ENCODE data around the gene CNKSR3. TPM values are rescaled to one million over a fixed set of nuclear protein-coding genes. Genes with fewer than 3 reads are reported as not detected.

The CNKSR3 gene
- total RNA-seq, 2 experiments from 2014 or later = not detected

- H3K4me3 Mint-ChIP-seq = no peak overlapping the region
- POLR2A ChIA-PET = no interaction called here
- H3K27ac Mint-ChIP-seq = no peak overlapping the region
- peaks cover 3% of the 10 kb centered on the region for H3K9me3 Mint-ChIP-seq
- H3K36me3 Mint-ChIP-seq = no peaks in the 10 kb centered on the region
- no peaks in the 10 kb centered on the region for H3K4me1 Mint-ChIP-seq
- H3K27me3 Mint-ChIP-seq = peaks cover 6% of the 10 kb centered on the region
- ATAC-seq (ENCODE audit: low read depth) (no peak), DNase-seq (no peak)
These were observed 99.4 kb downstream of the CNKSR3 start for GRCh38 chr6:154411076-154411475.

- ATAC-seq (ENCODE audit: low read depth) = no peak
- Mint-ChIP-seq H3K36me3 (no peaks in the 10 kb centered on the region), H3K4me1 (no peaks in the 10 kb centered on the region)
These were observed 99.8 kb downstream of the CNKSR3 start for GRCh38 chr6:154410619-154411072.

GRCh38 chr6:154408891-154409500 is 101.5 kb downstream of the CNKSR3 start:
- no peaks in the 10 kb centered on the region for H3K36me3 Mint-ChIP-seq
- H3K4me3 Mint-ChIP-seq = no peak overlapping the region
- no peaks in the 10 kb centered on the region for H3K4me1 Mint-ChIP-seq
- no peak overlapping the region for H3K27ac Mint-ChIP-seq
- ATAC-seq (ENCODE audit: low read depth) (no peak), DNase-seq (no peak)
- H3K9me3 Mint-ChIP-seq = peaks cover under 1% of the 10 kb centered on the region
- POLR2A ChIA-PET = no interaction called here
- H3K27me3 Mint-ChIP-seq = peaks cover 4% of the 10 kb centered on the region

More at GRCh38 chr6:154410619-154411072, 99.8 kb downstream of the CNKSR3 start:
- peaks cover 3% of the 10 kb centered on the region for H3K9me3 Mint-ChIP-seq
- no peak overlapping the region for H3K4me3 Mint-ChIP-seq
- peaks cover 4% of the 10 kb centered on the region for H3K27me3 Mint-ChIP-seq
- H3K27ac Mint-ChIP-seq = no peak overlapping the region
- DNase-seq = no peak
- POLR2A ChIA-PET = no interaction called here

GRCh38 chr6:154407440-154407839 is 103.0 kb downstream of the CNKSR3 start:
- H3K27ac Mint-ChIP-seq = no peak overlapping the region
- H3K4me1 Mint-ChIP-seq = no peaks in the 10 kb centered on the region
- no peaks in the 10 kb centered on the region for H3K9me3 Mint-ChIP-seq
- no peaks in the 10 kb centered on the region for H3K36me3 Mint-ChIP-seq
- ATAC-seq (ENCODE audit: low read depth) = no peak
- peaks cover 4% of the 10 kb centered on the region for H3K27me3 Mint-ChIP-seq
- POLR2A ChIA-PET = no interaction called here
- DNase-seq = no peak
- H3K4me3 Mint-ChIP-seq = no peak overlapping the region

- Mint-ChIP-seq H3K27me3 (peaks cover 4% of the 10 kb centered on the region), H3K4me1 (no peaks in the 10 kb centered on the region), H3K9me3 (no peaks in the 10 kb centered on the region), H3K27ac (no peak overlapping the region), H3K36me3 (no peaks in the 10 kb centered on the region), H3K4me3 (no peak overlapping the region)
- ATAC-seq (ENCODE audit: low read depth) = no peak
- POLR2A ChIA-PET = no interaction called here
- no peak for DNase-seq
These were observed 103.6 kb downstream of the CNKSR3 start for GRCh38 chr6:154406869-154407268.

GRCh38 chr6:154406301-154406700 is 104.2 kb downstream of the CNKSR3 start:
- DNase-seq = no peak
- no peaks in the 10 kb centered on the region for H3K4me1 Mint-ChIP-seq
- POLR2A ChIA-PET = no interaction called here
- H3K36me3 Mint-ChIP-seq = no peaks in the 10 kb centered on the region
- H3K27me3 Mint-ChIP-seq = peaks cover 1% of the 10 kb centered on the region
- ATAC-seq (ENCODE audit: low read depth) = no peak
- H3K4me3 Mint-ChIP-seq = no peak overlapping the region
- no peaks in the 10 kb centered on the region for H3K9me3 Mint-ChIP-seq
- no peak overlapping the region for H3K27ac Mint-ChIP-seq

GRCh38 chr6:154404791-154405400 is 105.6 kb downstream of the CNKSR3 start:
- DNase-seq (no peak), ATAC-seq (ENCODE audit: low read depth) (no peak)
- Mint-ChIP-seq H3K4me1 (no peaks in the 10 kb centered on the region), H3K9me3 (no peaks in the 10 kb centered on the region), H3K27me3 (peaks cover 1% of the 10 kb centered on the region), H3K27ac (no peak overlapping the region), H3K36me3 (no peaks in the 10 kb centered on the region), H3K4me3 (no peak overlapping the region)
- POLR2A ChIA-PET = no interaction called here

GRCh38 chr6:154403788-154404187 is 106.7 kb downstream of the CNKSR3 start:
- H3K36me3 Mint-ChIP-seq = no peaks in the 10 kb centered on the region
- POLR2A ChIA-PET = no interaction called here
- no peaks in the 10 kb centered on the region for H3K9me3 Mint-ChIP-seq
- no peaks in the 10 kb centered on the region for H3K4me1 Mint-ChIP-seq
- H3K27me3 Mint-ChIP-seq = peaks cover 1% of the 10 kb centered on the region
- H3K4me3 Mint-ChIP-seq = no peak overlapping the region
- no peak for ATAC-seq (ENCODE audit: low read depth)
- DNase-seq = no peak
- H3K27ac Mint-ChIP-seq = no peak overlapping the region

- ATAC-seq (ENCODE audit: low read depth) (no peak), DNase-seq (no peak)
- Mint-ChIP-seq H3K27me3 (peaks cover 1% of the 10 kb centered on the region), H3K4me3 (no peak overlapping the region), H3K27ac (no peak overlapping the region), H3K9me3 (no peaks in the 10 kb centered on the region), H3K4me1 (no peaks in the 10 kb centered on the region), H3K36me3 (no peaks in the 10 kb centered on the region)
- POLR2A ChIA-PET = no interaction called here
These were observed 108.3 kb downstream of the CNKSR3 start for GRCh38 chr6:154402081-154402780.

- no peak overlapping the region for H3K27ac Mint-ChIP-seq
- H3K9me3 Mint-ChIP-seq = no peaks in the 10 kb centered on the region
- POLR2A ChIA-PET = no interaction called here
These were observed 111.4 kb downstream of the CNKSR3 start for GRCh38 chr6:154399097-154399496.

GRCh38 chr6:154397491-154398195 is 112.8 kb downstream of the CNKSR3 start:
- H3K36me3 Mint-ChIP-seq = no peaks in the 10 kb centered on the region
- no peak overlapping the region for H3K4me3 Mint-ChIP-seq
- POLR2A ChIA-PET = no interaction called here
- no peaks in the 10 kb centered on the region for H3K4me1 Mint-ChIP-seq
- no peak for ATAC-seq (ENCODE audit: low read depth)
- H3K27me3 Mint-ChIP-seq = no peaks in the 10 kb centered on the region
- H3K27ac Mint-ChIP-seq = no peak overlapping the region
- DNase-seq = no peak
- no peaks in the 10 kb centered on the region for H3K9me3 Mint-ChIP-seq

More at GRCh38 chr6:154399097-154399496, 111.4 kb downstream of the CNKSR3 start:
- ATAC-seq (ENCODE audit: low read depth) = no peak
- Mint-ChIP-seq H3K4me1 (no peaks in the 10 kb centered on the region), H3K36me3 (no peaks in the 10 kb centered on the region), H3K27me3 (no peaks in the 10 kb centered on the region), H3K4me3 (no peak overlapping the region)
- DNase-seq = no peak

- H3K36me3 Mint-ChIP-seq = no peaks in the 10 kb centered on the region
- ATAC-seq (ENCODE audit: low read depth) (no peak), DNase-seq (no peak)
- no peaks in the 10 kb centered on the region for H3K27me3 Mint-ChIP-seq
- H3K4me1 Mint-ChIP-seq = no peaks in the 10 kb centered on the region
- POLR2A ChIA-PET = no interaction called here
- no peak overlapping the region for H3K27ac Mint-ChIP-seq
- H3K4me3 Mint-ChIP-seq = no peak overlapping the region
- H3K9me3 Mint-ChIP-seq = peaks cover 2% of the 10 kb centered on the region
These were observed 114.6 kb downstream of the CNKSR3 start for GRCh38 chr6:154395878-154396277.

GRCh38 chr6:154395316-154395715 is 115.2 kb downstream of the CNKSR3 start:
- Mint-ChIP-seq H3K36me3 (no peaks in the 10 kb centered on the region), H3K4me1 (no peaks in the 10 kb centered on the region), H3K27me3 (no peaks in the 10 kb centered on the region), H3K9me3 (peaks cover 2% of the 10 kb centered on the region), H3K4me3 (no peak overlapping the region), H3K27ac (no peak overlapping the region)
- POLR2A ChIA-PET = no interaction called here
- no peak for ATAC-seq (ENCODE audit: low read depth)
- no peak for DNase-seq

Measured in activated naive CD8-positive, alpha-beta T cell treated with anti-CD3 and anti-CD28 coated beads, Interleukin-2, amount 10 ng/mL, durations not matched to agents 7 days and 5 days (primary cell).